Uterus (tissue), 2 donors: ENCODE data around the gene PHF19.

Source experiments
- POLR2A ChIP-seq, 2 donors: fragments of 450-650 bp; IDR thresholded peaks; one replicate each; pipeline ENCODE4 v1.6.1; 2016; ENCODE audit warnings: antibody characterized with exemption in 2 of 2, mild to moderate bottlenecking in 1 of 2, moderate library complexity in 1 of 2
- TF ChIP-seq, protein P1 (sequence below), 4 experiments: fragments of 200-600 bp in 2 of 4; fragments of 450-650 bp in 2 of 4; sonication (generic) in 2 of 4; IDR thresholded peaks; one replicate each; pipeline ENCODE4 v1.5.1; 2016 to 2019; ENCODE audit warnings: antibody characterized with exemption in 4 of 4, mild to moderate bottlenecking in 2 of 4, moderate library complexity in 1 of 4

DNA sequence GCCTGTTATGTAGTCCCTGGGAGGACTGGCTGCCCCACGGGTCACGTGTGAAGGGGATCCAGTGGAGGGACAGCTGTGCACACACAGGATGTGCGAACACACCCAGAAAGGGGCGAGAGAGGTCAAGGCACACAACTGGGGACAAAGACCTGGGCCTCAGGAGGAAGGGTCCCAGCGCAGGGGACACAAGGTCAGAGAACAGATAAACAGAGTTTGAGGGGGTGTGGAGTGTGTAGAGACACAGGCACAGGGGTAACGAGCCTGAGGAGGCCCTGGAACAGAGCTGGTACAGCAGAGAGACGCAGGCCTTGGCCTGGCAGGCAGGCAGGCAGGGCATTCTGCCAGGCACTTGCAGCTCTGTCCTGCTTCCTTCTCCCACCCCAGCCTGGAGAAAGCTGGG, 19.5 kb downstream of the PHF19 start:
- TF ChIP-seq POLR2A (IDR thresholded peaks at IDR 0.05) = no peak
- TF ChIP-seq, protein P1, sequence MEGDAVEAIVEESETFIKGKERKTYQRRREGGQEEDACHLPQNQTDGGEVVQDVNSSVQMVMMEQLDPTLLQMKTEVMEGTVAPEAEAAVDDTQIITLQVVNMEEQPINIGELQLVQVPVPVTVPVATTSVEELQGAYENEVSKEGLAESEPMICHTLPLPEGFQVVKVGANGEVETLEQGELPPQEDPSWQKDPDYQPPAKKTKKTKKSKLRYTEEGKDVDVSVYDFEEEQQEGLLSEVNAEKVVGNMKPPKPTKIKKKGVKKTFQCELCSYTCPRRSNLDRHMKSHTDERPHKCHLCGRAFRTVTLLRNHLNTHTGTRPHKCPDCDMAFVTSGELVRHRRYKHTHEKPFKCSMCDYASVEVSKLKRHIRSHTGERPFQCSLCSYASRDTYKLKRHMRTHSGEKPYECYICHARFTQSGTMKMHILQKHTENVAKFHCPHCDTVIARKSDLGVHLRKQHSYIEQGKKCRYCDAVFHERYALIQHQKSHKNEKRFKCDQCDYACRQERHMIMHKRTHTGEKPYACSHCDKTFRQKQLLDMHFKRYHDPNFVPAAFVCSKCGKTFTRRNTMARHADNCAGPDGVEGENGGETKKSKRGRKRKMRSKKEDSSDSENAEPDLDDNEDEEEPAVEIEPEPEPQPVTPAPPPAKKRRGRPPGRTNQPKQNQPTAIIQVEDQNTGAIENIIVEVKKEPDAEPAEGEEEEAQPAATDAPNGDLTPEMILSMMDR (IDR thresholded peaks at IDR 0.05) = no peak
